Astrocyte of the spinal cord (primary cell): Measurements from ENCODE around the gene ZHX3.
A peak's percentile ranks its signal among the peaks of the same experiment; 100 is the strongest.

ENCODE experiments used
- DNase-seq: peaks from one replicate; pipeline ENCODE4 v3.0.0; 2011; ENCODE audit warnings: low read depth, low spot score
- H3K4me3 ChIP-seq: 2 replicates; pipeline ENCODE4 v1.5.1; 2011; ENCODE audit warnings: low read depth, mild to moderate bottlenecking, low read length, moderate library complexity
- CTCF ChIP-seq: IDR thresholded peaks from 2 replicates; pipeline ENCODE4 v1.5.1; 2012; ENCODE audit warnings: low read depth, mild to moderate bottlenecking, low read length, inconsistent platforms
- in situ Hi-C: cut with HindIII; loops from 2 replicates; pipeline ENCODE4 v1.10.0; 2017; ENCODE audit warnings: low sequenced_read_pairs

The ZHX3 gene

GRCh38 chr20:41259309-41259708, 58.2 kb downstream of the ZHX3 start:
- H3K4me3 ChIP-seq = no peak overlapping the region
- DNase-seq = no peak
- no peak for TF ChIP-seq CTCF
- in situ Hi-C loops = no loop called here

- H3K4me3 ChIP-seq = no peak overlapping the region
- TF ChIP-seq CTCF = no peak
- in situ Hi-C loops = no loop called here
- no peak for DNase-seq
These were observed 59.1 kb downstream of the ZHX3 start for GRCh38 chr20:41258474-41258873.

- DNase-seq = no peak
- TF ChIP-seq CTCF = no peak
- no peak overlapping the region for H3K4me3 ChIP-seq
- in situ Hi-C loops = no loop called here
These were observed 61.0 kb downstream of the ZHX3 start for GRCh38 chr20:41256516-41256915.

GRCh38 chr20:41255655-41256054, 61.9 kb downstream of the ZHX3 start:
- H3K4me3 ChIP-seq = no peak overlapping the region
- in situ Hi-C loops = no loop called here
- DNase-seq = no peak
- no peak for TF ChIP-seq CTCF

- H3K4me3 ChIP-seq = no peak overlapping the region
- peak; percentile 93 for DNase-seq
- in situ Hi-C loops = no loop called here
- peak; percentile 39 for TF ChIP-seq CTCF
These were observed 67.9 kb downstream of the ZHX3 start for GRCh38 chr20:41249411-41250281.

GRCh38 chr20:41248368-41249024, 69.0 kb downstream of the ZHX3 start:
- H3K4me3 ChIP-seq = no peak overlapping the region
- no peak for TF ChIP-seq CTCF
- in situ Hi-C loops = no loop called here
- peak; percentile 94 for DNase-seq
